Breast epithelium (tissue), 3 donors: ENCODE results near the gene MEF2C.

Experiments used
- POLR2A ChIP-seq: fragments of 450-650 bp; IDR thresholded peaks from one replicate; pipeline ENCODE4 v1.6.1; 2016; ENCODE audit warnings: antibody characterized with exemption, mild to moderate bottlenecking, moderate library complexity
- POLR2AphosphoS5 ChIP-seq, 3 donors: sonication (generic); formaldehyde crosslinking; IDR thresholded peaks; one replicate each; pipeline ENCODE4 v1.6.1; 2017; ENCODE audit warnings: antibody characterized with exemption in 3 of 3

DNA sequence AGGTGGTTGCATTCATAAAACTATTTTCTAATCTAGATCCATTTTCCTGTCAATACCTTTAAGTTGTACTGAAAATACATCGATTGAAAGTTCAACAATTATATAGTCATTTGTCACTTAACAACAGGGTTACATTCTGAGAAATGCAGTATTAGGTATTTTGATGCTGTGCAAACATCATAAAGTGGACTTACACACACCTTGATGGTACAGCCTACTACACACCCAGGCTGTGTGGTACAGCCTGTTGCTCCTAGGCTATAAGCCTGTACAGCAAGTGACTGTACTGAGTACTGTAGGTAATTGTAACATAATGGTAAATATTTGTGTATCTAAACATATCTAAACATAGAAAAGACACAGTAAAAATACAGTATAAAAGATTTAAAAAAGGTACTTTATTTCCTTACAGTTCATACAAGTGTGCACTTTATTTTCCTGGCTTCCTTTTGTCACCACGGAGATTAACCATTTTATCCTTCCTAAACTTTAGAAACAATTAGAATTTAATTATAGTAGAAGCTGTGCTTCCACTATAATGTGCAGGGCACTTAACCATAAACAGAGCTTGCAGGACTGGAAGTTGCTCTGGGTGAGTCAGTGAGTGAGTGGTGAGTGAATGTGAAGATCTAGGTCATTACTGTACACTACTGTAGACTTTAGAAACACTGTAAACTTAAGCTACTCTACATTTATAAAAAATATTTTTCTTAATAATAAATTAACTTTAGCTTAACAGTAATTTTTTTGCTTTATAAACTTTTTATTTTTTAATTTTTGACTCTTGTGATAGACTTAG is 42.9 kb upstream of the MEF2C start:
- TF ChIP-seq POLR2A, result no peak
- TF ChIP-seq POLR2AphosphoS5 (IDR thresholded peaks at IDR 0.05), result no peak
